Karpas-422 (cell line): ENCODE data around the gene MSH3. TPM values are rescaled to one million over a fixed set of nuclear protein-coding genes. Genes with fewer than 3 reads are reported as not detected.

Experiments
- DNase-seq: peaks from one replicate; pipeline ENCODE4 v3.0.0-alpha.2; 2015
- H2AFZ ChIP-seq: fragments of 200-600 bp; sonication (generic); 2 replicates; pipeline ENCODE4 v1.6.1; 2014; ENCODE audit warnings: antibody characterized with exemption, low read length, mixed read lengths
- H3K27ac ChIP-seq: fragments of 200-600 bp; sonication (generic); 2 replicates; pipeline ENCODE4 v1.5.1; 2014; ENCODE audit warnings: mild to moderate bottlenecking, low read length, moderate library complexity
- H3K27me3 ChIP-seq: fragments of 200-600 bp; sonication (generic); 2 replicates; pipeline ENCODE4 v1.6.1; 2014; ENCODE audit warnings: low read length, mixed read lengths
- H3K36me3 ChIP-seq: fragments of 200-600 bp; sonication (generic); 2 replicates; pipeline ENCODE4 v1.6.1; 2014; ENCODE audit warnings: low read length, mixed read lengths; ENCODE audit not compliant: insufficient read depth
- H3K4me1 ChIP-seq: fragments of 200-600 bp; sonication (generic); 2 replicates; pipeline ENCODE4 v1.6.1; 2014; ENCODE audit warnings: mild to moderate bottlenecking, low read length, mixed read lengths
- H3K4me2 ChIP-seq: fragments of 200-600 bp; sonication (generic); 2 replicates; pipeline ENCODE4 v1.6.1; 2014; ENCODE audit warnings: low read length, low read depth, mild to moderate bottlenecking; ENCODE audit not compliant: poor library complexity, severe bottlenecking
- H3K4me3 ChIP-seq: fragments of 200-600 bp; sonication (generic); 2 replicates; pipeline ENCODE4 v1.5.1; 2014; ENCODE audit warnings: mild to moderate bottlenecking, antibody characterized with exemption, low read length, mixed read lengths
- H3K79me2 ChIP-seq: fragments of 200-600 bp; sonication (generic); 2 replicates; pipeline ENCODE4 v1.6.1; 2014; ENCODE audit warnings: mild to moderate bottlenecking, low read length, mixed read lengths
- H3K9ac ChIP-seq: fragments of 200-600 bp; sonication (generic); 2 replicates; pipeline ENCODE4 v1.6.0; 2014; ENCODE audit warnings: low read length
- H3K9me2 ChIP-seq: fragments of 200-600 bp; sonication (generic), shearing (Covaris generic); replicated peaks from 2 replicates; pipeline ENCODE4 v1.6.0; 2014; ENCODE audit warnings: mild to moderate bottlenecking, low read length, moderate library complexity; ENCODE audit not compliant: insufficient read depth
- H3K9me3 ChIP-seq: fragments of 300-700, 200-600 bp; sonication (generic); 2 replicates; pipeline ENCODE4 v1.6.1; 2014; ENCODE audit warnings: low read length, mixed read lengths
- H4K20me1 ChIP-seq: fragments of 200-600 bp; sonication (generic); 2 replicates; pipeline ENCODE4 v1.6.1; 2014; ENCODE audit warnings: mild to moderate bottlenecking, antibody characterized with exemption, low read length, low read depth; ENCODE audit not compliant: insufficient read depth
- total RNA-seq: library from RNA; depleted of rRNA; stranded (reverse); fragments of >200 nt; shearing (Covaris generic); gene quantifications from 2 replicates; pipeline ENCODE4 v1.2.3, GENCODE V29; 2014; ENCODE audit warnings: low replicate concordance

Gene MSH3
- total RNA-seq, 1 experiment from 2014 or later: 24.6 TPM

- H3K4me1 ChIP-seq: no peaks in the 10 kb centered on the region
- H3K79me2 ChIP-seq: no peaks in the 10 kb centered on the region
- no peaks in the 10 kb centered on the region for H4K20me1 ChIP-seq
- H3K27me3 ChIP-seq: no peaks in the 10 kb centered on the region
- H3K4me3 ChIP-seq: no peak overlapping the region
- peaks cover 10% of the 10 kb centered on the region for H3K9me3 ChIP-seq
- no peaks in the 10 kb centered on the region for H3K9me2 ChIP-seq
- no peak overlapping the region for H2AFZ ChIP-seq
- no peak overlapping the region for H3K4me2 ChIP-seq
- peak; percentile 43 for DNase-seq
- H3K9ac ChIP-seq: no peak overlapping the region
- no peak overlapping the region for H3K27ac ChIP-seq
- H3K36me3 ChIP-seq: peaks cover 26% of the 10 kb centered on the region
Measured at GRCh38 chr5:80853413-80853812, 199.0 kb downstream of the MSH3 start.

DNA sequence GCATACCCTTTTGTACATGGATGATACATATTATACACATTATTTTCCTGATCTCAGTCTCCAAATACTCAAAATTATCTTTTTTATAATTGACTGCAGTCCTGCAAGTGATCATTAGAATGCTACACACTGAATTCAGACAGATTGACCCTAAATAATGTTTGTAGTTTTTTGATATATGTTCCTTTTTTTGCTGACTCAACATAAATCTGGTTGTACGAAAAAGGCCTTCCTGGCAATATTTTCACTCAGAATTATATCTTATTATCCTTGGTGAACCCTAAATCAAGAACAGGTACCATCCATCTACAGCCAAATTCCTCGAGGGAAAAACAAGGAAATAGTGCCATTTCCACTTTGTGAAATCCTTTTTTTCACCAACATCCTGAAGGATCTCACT lies 200.1 kb downstream of the MSH3 start:
- H4K20me1 ChIP-seq: no peaks in the 10 kb centered on the region
- H3K9ac ChIP-seq: no peak overlapping the region
- peaks cover 23% of the 10 kb centered on the region for H3K36me3 ChIP-seq
- no peaks in the 10 kb centered on the region for H3K79me2 ChIP-seq
- H3K27ac ChIP-seq: no peak overlapping the region
- no peak overlapping the region for H2AFZ ChIP-seq
- DNase-seq: no peak
- H3K4me1 ChIP-seq: no peaks in the 10 kb centered on the region
- no peak overlapping the region for H3K4me2 ChIP-seq
- no peaks in the 10 kb centered on the region for H3K27me3 ChIP-seq
- H3K9me3 ChIP-seq: peaks cover 8% of the 10 kb centered on the region
- H3K4me3 ChIP-seq: no peak overlapping the region
- no peaks in the 10 kb centered on the region for H3K9me2 ChIP-seq

- Histone ChIP-seq H3K27ac (no peak overlapping the region), H3K4me2 (no peak overlapping the region), H4K20me1 (no peaks in the 10 kb centered on the region), H3K79me2 (no peaks in the 10 kb centered on the region), H3K36me3 (peaks cover 10% of the 10 kb centered on the region), H3K9ac (no peak overlapping the region), H3K4me3 (no peak overlapping the region), H3K9me3 (peaks cover 4% of the 10 kb centered on the region), H2AFZ (no peak overlapping the region), H3K27me3 (no peaks in the 10 kb centered on the region), H3K4me1 (peaks cover 7% of the 10 kb centered on the region), H3K9me2 (no peaks in the 10 kb centered on the region)
- no peak for DNase-seq
Measured at GRCh38 chr5:80860924-80861613, 206.6 kb downstream of the MSH3 start.

DNA sequence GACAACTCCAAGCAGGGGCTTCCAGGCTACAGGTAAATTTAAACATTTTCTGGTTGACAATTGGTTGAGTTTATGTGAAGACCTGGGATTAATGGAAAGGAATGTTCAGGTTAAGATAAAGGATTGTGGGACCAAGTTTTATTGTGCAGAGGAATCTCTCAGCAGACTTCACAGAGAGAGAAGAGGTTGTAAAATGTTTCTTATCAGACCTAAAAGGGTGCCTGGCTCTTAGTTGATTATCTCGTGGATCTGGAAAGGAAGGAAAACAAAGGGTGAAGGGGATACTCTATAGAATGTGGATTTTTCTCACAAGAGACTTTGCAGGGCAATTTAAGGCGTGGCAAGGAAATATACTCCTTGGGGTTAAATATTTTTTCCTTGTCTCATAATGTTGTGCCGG lies 209.3 kb downstream of the MSH3 start:
- no peaks in the 10 kb centered on the region for H3K27me3 ChIP-seq
- H3K27ac ChIP-seq: no peak overlapping the region
- H2AFZ ChIP-seq: no peak overlapping the region

DNA sequence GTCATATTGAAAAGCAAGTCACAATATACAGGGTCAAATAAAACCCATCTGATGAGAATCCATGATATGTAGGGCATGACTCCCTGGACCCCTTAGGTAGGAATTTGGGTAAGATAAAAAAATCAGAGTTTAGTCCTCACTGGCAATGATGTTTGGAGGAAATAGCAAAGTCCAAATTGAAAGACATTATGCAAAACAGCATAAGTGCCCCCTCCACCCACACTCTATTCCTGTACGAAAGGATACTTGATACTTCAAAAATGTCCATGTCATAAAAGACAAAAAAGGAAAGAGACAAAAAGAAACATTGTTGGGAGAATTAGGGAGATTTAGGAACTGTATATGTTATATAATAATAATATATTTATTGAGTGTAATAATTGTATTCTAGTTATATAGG lies 209.7 kb downstream of the MSH3 start:
- Histone ChIP-seq H3K79me2 (no peaks in the 10 kb centered on the region), H3K27ac (no peak overlapping the region), H3K9me2 (no peaks in the 10 kb centered on the region), H3K36me3 (no peaks in the 10 kb centered on the region), H4K20me1 (no peaks in the 10 kb centered on the region), H3K4me3 (no peak overlapping the region), H3K4me1 (peaks cover 7% of the 10 kb centered on the region), H3K9me3 (no peaks in the 10 kb centered on the region), H3K4me2 (no peak overlapping the region), H3K27me3 (no peaks in the 10 kb centered on the region), H3K9ac (no peak overlapping the region), H2AFZ (no peak overlapping the region)
- DNase-seq: no peak

More for the DNA sequence above, 209.3 kb downstream of the MSH3 start:
- Histone ChIP-seq H3K79me2 (no peaks in the 10 kb centered on the region), H4K20me1 (no peaks in the 10 kb centered on the region), H3K9ac (no peak overlapping the region), H3K4me3 (no peak overlapping the region), H3K4me1 (peaks cover 7% of the 10 kb centered on the region), H3K4me2 (no peak overlapping the region), H3K9me3 (no peaks in the 10 kb centered on the region), H3K36me3 (no peaks in the 10 kb centered on the region), H3K9me2 (no peaks in the 10 kb centered on the region)
- DNase-seq: no peak

DNA sequence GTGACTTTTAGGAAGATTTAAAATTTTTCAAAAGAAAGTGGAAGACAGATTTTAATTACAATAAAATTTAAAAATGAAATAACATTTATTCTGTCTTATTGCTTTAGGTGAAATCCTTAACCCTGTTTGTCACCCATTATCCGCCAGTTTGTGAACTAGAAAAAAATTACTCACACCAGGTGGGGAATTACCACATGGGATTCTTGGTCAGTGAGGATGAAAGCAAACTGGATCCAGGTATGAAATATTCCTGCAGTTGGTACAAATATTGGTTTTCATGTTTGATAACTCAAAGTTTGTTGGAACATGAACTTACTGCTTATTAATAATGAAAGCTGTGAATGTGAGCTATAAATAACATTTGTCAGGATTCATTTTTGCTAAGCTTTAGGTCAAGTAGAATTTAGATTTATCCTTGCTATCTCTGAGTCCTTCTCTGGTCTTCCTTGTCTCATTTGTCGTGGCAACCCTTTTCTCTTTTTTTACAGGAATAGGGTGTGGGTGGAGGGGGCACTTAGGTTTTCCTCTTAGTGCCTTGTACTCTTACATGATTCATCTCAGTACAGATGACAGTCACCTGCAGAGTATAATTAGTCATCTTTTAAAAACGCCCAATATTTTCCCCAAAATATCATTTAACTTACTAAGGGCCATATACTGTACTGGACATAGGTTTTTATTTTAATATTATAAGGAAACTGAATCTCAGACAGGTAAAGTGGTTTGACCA lies 210.4 kb downstream of the MSH3 start:
- H3K79me2 ChIP-seq: no peaks in the 10 kb centered on the region
- no peaks in the 10 kb centered on the region for H3K36me3 ChIP-seq
- no peaks in the 10 kb centered on the region for H4K20me1 ChIP-seq
- no peak overlapping the region for H3K9ac ChIP-seq
- no peak overlapping the region for H3K4me2 ChIP-seq
- no peaks in the 10 kb centered on the region for H3K9me2 ChIP-seq
- no peak overlapping the region for H3K27ac ChIP-seq
- DNase-seq: no peak
- no peaks in the 10 kb centered on the region for H3K9me3 ChIP-seq
- no peaks in the 10 kb centered on the region for H3K27me3 ChIP-seq
- H3K4me3 ChIP-seq: no peak overlapping the region
- peaks cover 7% of the 10 kb centered on the region for H3K4me1 ChIP-seq
- H2AFZ ChIP-seq: no peak overlapping the region

DNA sequence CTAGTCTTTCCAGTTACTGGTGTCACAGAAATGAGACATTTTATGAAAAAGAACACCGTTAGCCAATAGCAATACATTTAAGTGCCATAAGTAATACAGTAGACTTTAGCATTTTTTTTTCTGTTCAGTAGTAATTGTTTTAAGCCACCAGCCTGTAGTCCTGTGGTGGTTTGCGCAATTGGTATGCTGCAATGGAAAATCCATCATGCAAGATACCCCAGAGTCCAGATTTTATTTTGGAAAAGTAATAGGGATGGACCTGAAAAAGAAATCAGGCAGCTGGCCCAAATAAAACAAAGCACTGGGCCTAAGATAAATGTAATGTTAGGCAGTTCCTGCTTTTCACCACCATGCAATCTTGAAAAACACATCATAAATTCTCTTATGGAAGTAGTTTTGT lies 211.1 kb downstream of the MSH3 start:
- H3K36me3 ChIP-seq: no peaks in the 10 kb centered on the region
- H3K4me3 ChIP-seq: no peak overlapping the region
- no peak overlapping the region for H3K9ac ChIP-seq
- H3K27ac ChIP-seq: no peak overlapping the region
- no peaks in the 10 kb centered on the region for H3K9me3 ChIP-seq
- no peaks in the 10 kb centered on the region for H4K20me1 ChIP-seq
- no peak overlapping the region for H3K4me2 ChIP-seq
- no peak overlapping the region for H2AFZ ChIP-seq
- H3K27me3 ChIP-seq: no peaks in the 10 kb centered on the region
- H3K4me1 ChIP-seq: peaks cover 7% of the 10 kb centered on the region
- DNase-seq: no peak
- no peaks in the 10 kb centered on the region for H3K79me2 ChIP-seq
- no peaks in the 10 kb centered on the region for H3K9me2 ChIP-seq

- no peak overlapping the region for H3K27ac ChIP-seq
- no peak overlapping the region for H2AFZ ChIP-seq
- no peak for DNase-seq
- no peak overlapping the region for H3K9ac ChIP-seq
- H3K9me3 ChIP-seq: no peaks in the 10 kb centered on the region
- H3K9me2 ChIP-seq: no peaks in the 10 kb centered on the region
- H3K4me3 ChIP-seq: no peak overlapping the region
- H3K36me3 ChIP-seq: no peaks in the 10 kb centered on the region
- H3K4me2 ChIP-seq: no peak overlapping the region
- H3K27me3 ChIP-seq: no peaks in the 10 kb centered on the region
- no peaks in the 10 kb centered on the region for H3K79me2 ChIP-seq
- H4K20me1 ChIP-seq: no peaks in the 10 kb centered on the region
- peaks cover 7% of the 10 kb centered on the region for H3K4me1 ChIP-seq
Measured at GRCh38 chr5:80866371-80866770, 211.9 kb downstream of the MSH3 start.
